ENCODE measurements around the gene TGDS.

DNA sequence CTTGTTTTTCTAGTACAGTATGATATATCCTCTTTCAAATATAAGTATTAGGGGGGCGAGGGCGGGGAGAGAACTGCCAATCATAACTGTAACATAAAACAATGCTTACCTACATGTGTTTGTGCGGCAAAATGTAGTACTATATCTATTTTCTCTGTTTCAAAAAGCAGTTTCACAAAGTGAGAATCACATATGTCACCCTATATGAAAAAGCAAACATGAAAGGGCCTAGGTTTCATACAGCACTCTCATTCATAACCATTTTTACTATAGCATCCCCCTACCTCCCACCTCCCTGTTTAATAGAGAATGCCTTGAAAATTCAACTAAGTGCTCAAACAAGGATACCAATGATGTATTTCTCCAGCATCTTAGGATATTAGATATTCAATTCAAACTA, 5.2 kb downstream of the TGDS start:
- no peak for TF ChIP-seq POLR2A (IDR thresholded peaks at IDR 0.05; ENCODE audit: low read depth, low read length)
- TF ChIP-seq POLR2AphosphoS5 (IDR thresholded peaks at IDR 0.05; ENCODE audit: low read depth, low read length) = no peak
- TF ChIP-seq TAF1 (IDR thresholded peaks at IDR 0.05; ENCODE audit: low read depth, low read length) = no peak

Measured in GM12891 (cell line).